GM12878 (cell line): ENCODE results near the gene ZMYND12. TPM values are rescaled to one million over a fixed set of nuclear protein-coding genes. Genes with fewer than 3 reads are reported as not detected.

Experiments used
- ATAC-seq: fragments of 200-7000 bp; cut with Tn5 transposase; 3 replicates; pipeline ENCODE4 v1.9.1; 2020; ENCODE audit warnings: mild to moderate bottlenecking, moderate library complexity
- BruUV-seq: library from RNA; stranded (reverse); fragments of 400-500 nt; replicated peaks from 2 replicates; lab custom pipeline; 2021; lab: Mats Ljungman, UMichigan
- CTCF ChIA-PET: fragments of 300-600 bp; sonication (Branson Sonifier 250); formaldehyde crosslinking; extraction: SDS; loops from one replicate; lab custom pipeline; 2021; ENCODE audit warnings: inconsistent platforms; lab: Yijun Ruan, JAX
- POLR2A ChIA-PET: fragments of 350-600 bp; formaldehyde crosslinking; extraction: SDS; loops from one replicate; lab custom pipeline; 2021; ENCODE audit warnings: inconsistent platforms; lab: Charles Lee
- RAD21 ChIA-PET: fragments of 300-600 bp; sonication (Branson Sonifier 250); formaldehyde crosslinking; loops from one replicate; lab custom pipeline; 2023; ENCODE audit warnings: antibody characterized with exemption; ENCODE audit not compliant: unreplicated experiment; lab: Charles Lee
- SMC1A ChIA-PET: fragments of 300-600 bp; sonication (Branson Sonifier 250); formaldehyde crosslinking; loops from one replicate; lab custom pipeline; 2023; ENCODE audit not compliant: unreplicated experiment, uncharacterized antibody; lab: Charles Lee
- DNase-seq: peaks from one replicate; pipeline ENCODE4 v3.0.0-alpha.2; 2011; ENCODE audit warnings: low read depth, low spot score
- FAIRE-seq: peaks from 3 replicates; lab custom pipeline; 2011; peaks lifted over from hg19 to GRCh38; lab: Jason Lieb, UNC
- H2AFZ ChIP-seq: 2 replicates; pipeline ENCODE4 v1.6.0; 2011; ENCODE audit warnings: low read depth, low read length, control low read depth; ENCODE audit not compliant: control insufficient read depth
- H3K27ac ChIP-seq: 2 replicates; pipeline ENCODE4 v1.5.1; 2011; ENCODE audit warnings: control low read depth; ENCODE audit not compliant: control insufficient read depth, insufficient read depth
- H3K27me3 ChIP-seq, 2 experiments: replicated peaks in 1 of 2; 2 replicates each; pipeline versions ENCODE4 v1.6.0 to v1.6.1; 2011; ENCODE audit warnings: low read length in 1 of 2; ENCODE audit not compliant: control insufficient read depth in 2 of 2, insufficient read depth in 2 of 2
- H3K36me3 ChIP-seq, 2 experiments: 2 replicates each; pipeline ENCODE4 v1.5.1; 2011; ENCODE audit warnings: low read length in 1 of 2; ENCODE audit not compliant: control insufficient read depth in 2 of 2, insufficient read depth in 2 of 2
- H3K4me1 ChIP-seq: 2 replicates; pipeline ENCODE4 v1.6.1; 2011; ENCODE audit warnings: mild to moderate bottlenecking, low read length, moderate library complexity, mixed read lengths; ENCODE audit not compliant: control insufficient read depth, insufficient read depth
- H3K4me2 ChIP-seq: 2 replicates; pipeline ENCODE4 v1.6.0; 2011; ENCODE audit warnings: control low read depth; ENCODE audit not compliant: control insufficient read depth, insufficient read depth
- H3K4me3 ChIP-seq: fragments of 200-600 bp; sonication (generic); 2 replicates; pipeline ENCODE4 v1.5.1; 2016
- H3K79me2 ChIP-seq: 2 replicates; pipeline ENCODE4 v1.6.0; 2011; ENCODE audit warnings: low read length; ENCODE audit not compliant: control insufficient read depth, insufficient read depth
- H3K9ac ChIP-seq: 2 replicates; pipeline ENCODE4 v1.8.0; 2011; ENCODE audit warnings: low read length, control low read depth, mixed read lengths; ENCODE audit not compliant: control insufficient read depth, insufficient read depth
- H3K9me3 ChIP-seq: replicated peaks from 3 replicates; pipeline ENCODE4 v1.5.1; 2011; ENCODE audit warnings: mild to moderate bottlenecking, low read length; ENCODE audit not compliant: control insufficient read depth, insufficient read depth
- H4K20me1 ChIP-seq: 2 replicates; pipeline ENCODE4 v1.6.0; 2011; ENCODE audit not compliant: control insufficient read depth, insufficient read depth
- BACH1 ChIP-seq: fragments of 450-650 bp; IDR thresholded peaks from 2 replicates; pipeline ENCODE4 v1.6.1; 2017; ENCODE audit warnings: mild to moderate bottlenecking, borderline replicate concordance
- CREB1 ChIP-seq: IDR thresholded peaks from 2 replicates; pipeline ENCODE4 v1.6.1; 2012; ENCODE audit warnings: low read depth, mild to moderate bottlenecking, inconsistent platforms
- CREM ChIP-seq: IDR thresholded peaks from 2 replicates; pipeline ENCODE4 v1.6.1; 2014; ENCODE audit warnings: antibody characterized with exemption, low read depth
- HCFC1 ChIP-seq: fragments of 150-350 bp; IDR thresholded peaks from 2 replicates; pipeline ENCODE4 v1.6.1; 2014; ENCODE audit warnings: low read length
- LARP7 ChIP-seq: fragments of 450-650 bp; IDR thresholded peaks from 2 replicates; pipeline ENCODE4 v1.6.1; 2017; ENCODE audit warnings: mild to moderate bottlenecking
- MTA2 ChIP-seq: fragments of 450-650 bp; IDR thresholded peaks from 2 replicates; pipeline ENCODE4 v1.6.1; 2016; ENCODE audit warnings: low read depth, mild to moderate bottlenecking, moderate library complexity
- NFIC ChIP-seq: IDR thresholded peaks from 2 replicates; pipeline ENCODE4 v1.6.1; 2012; ENCODE audit warnings: low read depth, mild to moderate bottlenecking, inconsistent platforms, low read length, moderate library complexity
- TBL1XR1 ChIP-seq: IDR thresholded peaks from 2 replicates; pipeline ENCODE4 v1.6.1; 2012; ENCODE audit warnings: low read depth, low read length, improper control_type of control experiment
- ZNF384 ChIP-seq: IDR thresholded peaks from 2 replicates; pipeline ENCODE4 v1.6.1; 2012; ENCODE audit warnings: low read depth, mild to moderate bottlenecking, low read length, improper control_type of control experiment, borderline replicate concordance
- WGBS: methylation state at CpG from one replicate; pipeline ENCODE4 v1.1.6; 2016; ENCODE audit warnings: low lambda C conversion rate; ENCODE audit not compliant: insufficient replicate concordance, insufficient coverage; ENCODE audit errors: missing lambda C conversion rate; 5-methylcytosine and 5-hydroxymethylcytosine counted together
- in situ Hi-C: fragments of 300-500 bp; cut with MboI; formaldehyde crosslinking; loops from 9 replicates; pipeline ENCODE4 v1.14.3; 2018; ENCODE audit warnings: mixed read lengths
- intact Hi-C: fragments of 100-400 bp; cut with micrococcal nuclease; formaldehyde crosslinking; loops from one replicate; pipeline ENCODE4 v1.14.2; 2022; ENCODE audit not compliant: unreplicated experiment
- polyA plus RNA-seq, 11 experiments: library from polyadenylated mRNA; depleted of rRNA in 4 of 11; unstranded in 6 of 11; stranded (reverse) in 5 of 11; fragments of >200 nt; fragmentation: Nextera tagmentation in 4 of 11; fragmentation: Illumina TruSeq in 1 of 11; extraction: Ambion mirVana in 4 of 11; extraction: Trizol in 1 of 11; gene quantifications; 1 replicate in 1 of 11; 2 replicates in 10 of 11; pipeline versions ENCODE4 v1.2.1 to v1.2.3, GENCODE V29; 2011 to 2016; ENCODE audit warnings: inconsistent platforms in 2 of 11, missing spikeins in 2 of 11, low read depth in 1 of 11
- total RNA-seq, 4 experiments: library from RNA; depleted of rRNA in 3 of 4; stranded (reverse); fragments of >200 nt in 3 of 4; fragmentation: Illumina TruSeq in 1 of 4; extraction: Trizol in 1 of 4; gene quantifications; 2 replicates each; pipeline versions ENCODE4 v1.2.1 to v1.2.3, GENCODE V29; 2013 to 2021

ZMYND12 gene
- total and polyA plus RNA-seq, 10 of the 15 experiments (the other 5 are each of a cell fraction or from before 2014, with no cell fraction given) = 0.26 to 1.4 (median 0.67) TPM

DNA sequence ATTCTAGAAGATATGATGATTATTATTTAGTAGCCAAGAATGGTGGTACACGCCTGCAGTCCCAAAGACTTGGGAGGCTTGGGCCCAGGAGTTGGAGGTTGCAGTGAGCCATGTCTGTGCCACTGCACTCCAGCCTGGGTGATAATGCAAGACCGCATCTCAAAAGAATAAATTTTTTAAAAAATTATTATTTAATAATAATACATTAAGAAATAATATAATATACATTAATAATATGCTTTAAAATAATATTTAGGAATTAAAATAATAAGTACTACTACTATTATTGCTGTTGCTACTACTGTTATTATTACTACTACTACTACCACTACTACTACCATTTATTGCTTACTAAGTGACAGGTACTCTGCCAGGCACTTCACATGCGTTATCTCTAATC lies 34.4 kb upstream of the ZMYND12 start:
- FAIRE-seq (no peak), ATAC-seq (no peak), DNase-seq (no peak)
- H3K27ac ChIP-seq = no peak overlapping the region
- no peak overlapping the region for H3K4me3 ChIP-seq
- H3K79me2 ChIP-seq = no peaks in the 10 kb centered on the region
- in situ Hi-C loops (no loop called here), intact Hi-C loops (no loop called here)
- ChIA-PET SMC1A (no interaction called here), POLR2A (no interaction called here), RAD21 (no interaction called here), CTCF (no interaction called here)
- no peaks in the 10 kb centered on the region for H3K4me1 ChIP-seq
- 70% methylated on average over 3 of the region's 3 CpGs for WGBS
- TF ChIP-seq HCFC1 (no peak), BACH1 (no peak), ZNF384 (no peak), NFIC (no peak), CREB1 (no peak), LARP7 (no peak), CREM (no peak)
- H2AFZ ChIP-seq = no peak overlapping the region
- H4K20me1 ChIP-seq = no peaks in the 10 kb centered on the region
- no peaks in the 10 kb centered on the region for H3K9me3 ChIP-seq
- BruUV-seq = no TSS peak
- H3K4me2 ChIP-seq = no peak overlapping the region
- no peak overlapping the region for H3K9ac ChIP-seq
- H3K36me3 ChIP-seq = no peaks in the 10 kb centered on the region
- no peaks in the 10 kb centered on the region for H3K27me3 ChIP-seq

DNA sequence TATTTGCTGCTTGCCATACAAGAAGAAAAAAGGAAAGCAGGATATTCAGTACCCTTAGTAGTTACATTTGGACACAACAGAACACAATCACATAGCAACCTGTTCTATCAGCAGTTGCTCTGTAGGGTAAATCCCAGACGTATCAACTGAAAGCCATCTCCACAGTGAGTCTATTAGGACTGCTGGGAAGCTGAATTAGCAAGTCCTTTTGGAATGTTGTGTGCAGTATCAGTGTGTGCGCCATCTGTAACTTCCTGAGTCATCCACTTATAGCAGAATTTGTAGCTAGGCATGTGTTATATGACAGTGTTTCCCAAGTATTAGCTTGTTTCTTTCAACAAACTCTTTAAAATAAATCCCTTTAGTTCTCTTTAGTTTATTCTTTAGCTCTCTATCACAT lies 28.6 kb upstream of the ZMYND12 start:
- BruUV-seq = no TSS peak
- in situ Hi-C loops = no loop called here
- ChIA-PET SMC1A (interaction anchor here (0.7 kb wide), 1 partner anchor 230 kb away, joined by 3 read pairs; no protein-coding TSS in a partner anchor), CTCF (no interaction called here), RAD21 (no interaction called here), POLR2A (no interaction called here)
- 100% methylated on average over 2 of the region's 2 CpGs for WGBS
- ATAC-seq = no peak
- Histone ChIP-seq H3K9ac (no peak overlapping the region), H3K36me3 (no peaks in the 10 kb centered on the region), H3K4me2 (no peak overlapping the region), H3K27me3 (no peaks in the 10 kb centered on the region), H3K4me3 (no peak overlapping the region), H4K20me1 (no peaks in the 10 kb centered on the region), H3K4me1 (no peaks in the 10 kb centered on the region), H3K9me3 (no peaks in the 10 kb centered on the region), H3K27ac (no peak overlapping the region), H3K79me2 (no peaks in the 10 kb centered on the region), H2AFZ (no peak overlapping the region)
- TF ChIP-seq TBL1XR1 (no peak), MTA2 (no peak)
- intact Hi-C loops = no loop called here
- no peak for FAIRE-seq
- DNase-seq = no peak
